ENCODE data around the gene ASCL4. TPM values are rescaled to one million over a fixed set of nuclear protein-coding genes. Genes with fewer than 3 reads are reported as not detected.

ASCL4 gene
- total and polyA plus RNA-seq, 7 donors: 0.06 TPM; not detected in 6

GRCh38 chr12:107780298-107780697, 5.8 kb downstream of the ASCL4 start:
- intact Hi-C loops (cut with DNase I): no loop called here
- 49 to 80% methylated on average over 1 of the region's 1 CpG for WGBS, 2 donors

GRCh38 chr12:107782067-107782466, 7.6 kb downstream of the ASCL4 start:
- Histone ChIP-seq H3K27ac (no peak overlapping the region), H3K9me3 (no peaks in the 10 kb centered on the region), H3K36me3 (no peaks in the 10 kb centered on the region), H3K4me3 (no peak overlapping the region), H3K4me1 (no peaks in the 10 kb centered on the region), H3K27me3 (peaks cover 0 to 10% (median 0%) of the 10 kb centered on the region in 3 donors)
- TF ChIP-seq POLR2AphosphoS5 (IDR thresholded peaks at IDR 0.05): no peak
- no peak for TF ChIP-seq EP300 (IDR thresholded peaks at IDR 0.05)
- no peak for TF ChIP-seq CTCF (IDR thresholded peaks at IDR 0.05)
- TF ChIP-seq POLR2A (IDR thresholded peaks at IDR 0.05): no peak
- intact Hi-C loops (cut with DNase I): no loop called here
- no peak for DNase-seq
- 75 to 92% methylated on average over 2 of the region's 2 CpGs for WGBS, 2 donors

More at GRCh38 chr12:107780298-107780697, 5.8 kb downstream of the ASCL4 start:
- Histone ChIP-seq H3K36me3 (no peaks in the 10 kb centered on the region), H3K4me3 (no peak overlapping the region), H3K27me3 (peaks cover 4 to 23% (median 5%) of the 10 kb centered on the region in 3 donors), H3K9me3 (no peaks in the 10 kb centered on the region), H3K27ac (no peak overlapping the region), H3K4me1 (peaks cover 0 to 3% (median 1%) of the 10 kb centered on the region in 4 donors)
- TF ChIP-seq POLR2A (IDR thresholded peaks at IDR 0.05): no peak
- no peak for TF ChIP-seq EP300 (IDR thresholded peaks at IDR 0.05)
- no peak for TF ChIP-seq CTCF (IDR thresholded peaks at IDR 0.05)
- TF ChIP-seq POLR2AphosphoS5 (IDR thresholded peaks at IDR 0.05): no peak
- no peak for DNase-seq

- no peak overlapping the region for H3K4me3 ChIP-seq
- no peak for TF ChIP-seq CTCF (IDR thresholded peaks at IDR 0.05)
- no peak for TF ChIP-seq EP300 (IDR thresholded peaks at IDR 0.05)
- TF ChIP-seq POLR2AphosphoS5 (IDR thresholded peaks at IDR 0.05): no peak
- TF ChIP-seq POLR2A (IDR thresholded peaks at IDR 0.05): no peak
- DNase-seq: no peak
- no peak overlapping the region for H3K27ac ChIP-seq
- H3K4me1 ChIP-seq: no peaks in the 10 kb centered on the region
- H3K9me3 ChIP-seq: no peaks in the 10 kb centered on the region
- intact Hi-C loops (cut with DNase I): no loop called here
- no peaks in the 10 kb centered on the region for H3K36me3 ChIP-seq
- WGBS, 2 donors: 65 to 73% methylated on average over 6 of the region's 6 CpGs
- no peaks in the 10 kb centered on the region for H3K27me3 ChIP-seq
These were observed 9.2 kb downstream of the ASCL4 start for GRCh38 chr12:107783406-107784376.

- H3K27ac ChIP-seq: no peak overlapping the region
- H3K4me3 ChIP-seq: no peak overlapping the region
- DNase-seq: no peak
- WGBS, 2 donors: 89 to 91% methylated on average over 2 of the region's 2 CpGs
- intact Hi-C loops (cut with DNase I): no loop called here
- H3K36me3 ChIP-seq: no peaks in the 10 kb centered on the region
- H3K4me1 ChIP-seq: no peaks in the 10 kb centered on the region
- H3K9me3 ChIP-seq: no peaks in the 10 kb centered on the region
- no peak for TF ChIP-seq EP300 (IDR thresholded peaks at IDR 0.05)
- TF ChIP-seq POLR2A (IDR thresholded peaks at IDR 0.05): no peak
- TF ChIP-seq CTCF (IDR thresholded peaks at IDR 0.05): no peak
- peaks cover 0 to 15% (median 0%) of the 10 kb centered on the region in 3 donors for H3K27me3 ChIP-seq
These were observed 13.8 kb downstream of the ASCL4 start for GRCh38 chr12:107788281-107788680.
